Natural killer cell (primary cell): ENCODE results near the gene ARV1. TPM values are rescaled to one million over a fixed set of nuclear protein-coding genes. Genes with fewer than 3 reads are reported as not detected.

Experiments used
- ATAC-seq, 3 donors: fragments of 150-1000 bp in 2 of 3; fragments of 200-7000 bp in 1 of 3; cut with Tn5 transposase; 1 replicate in 1 of 3; 2 replicates in 2 of 3; pipeline ENCODE4 v1.10.0; 2021; ENCODE audit warnings: mild to moderate bottlenecking in 2 of 3, moderate library complexity in 2 of 3
- DNase-seq, 2 donors: peaks; one replicate each; pipeline versions ENCODE4 v3.0.0 to v3.0.0-alpha.2; 2013 to 2021; ENCODE audit warnings: mixed read lengths in 1 of 2
- H3K27ac ChIP-seq: one replicate; pipeline ENCODE4 v1.5.1; 2013; ENCODE audit warnings: mild to moderate bottlenecking, low read length
- H3K27me3 ChIP-seq: one replicate; pipeline ENCODE4 v1.6.1; 2013; ENCODE audit warnings: low read length; ENCODE audit not compliant: control insufficient read depth, insufficient read depth
- H3K36me3 ChIP-seq: one replicate; pipeline ENCODE4 v1.6.1; 2013; ENCODE audit warnings: low read length; ENCODE audit not compliant: control insufficient read depth, insufficient read depth
- H3K4me1 ChIP-seq: one replicate; pipeline ENCODE4 v1.6.1; 2013; ENCODE audit warnings: low read length; ENCODE audit not compliant: control insufficient read depth, insufficient read depth
- H3K4me3 ChIP-seq: one replicate; pipeline ENCODE4 v1.5.1; 2013; ENCODE audit warnings: low read length
- H3K9me3 ChIP-seq: one replicate; pipeline ENCODE4 v1.6.1; 2013; ENCODE audit warnings: low read length; ENCODE audit not compliant: control insufficient read depth, insufficient read depth
- H3K27ac Mint-ChIP-seq, 2 donors: one replicate each; pipeline ENCODE4 v1.8.0; 2022; ENCODE audit warnings: mild to moderate bottlenecking in 2 of 2, mixed read lengths in 2 of 2, moderate library complexity in 1 of 2
- H3K27me3 Mint-ChIP-seq, 2 donors: one replicate each; pipeline ENCODE4 v1.8.0; 2022; ENCODE audit warnings: low read depth in 2 of 2, mixed read lengths in 2 of 2
- H3K36me3 Mint-ChIP-seq: one replicate; pipeline ENCODE4 v1.8.0; 2022; ENCODE audit warnings: mixed read lengths
- H3K4me1 Mint-ChIP-seq, 2 donors: one replicate each; pipeline ENCODE4 v1.8.0; 2022; ENCODE audit warnings: mixed read lengths in 2 of 2
- H3K4me3 Mint-ChIP-seq: one replicate; pipeline ENCODE4 v1.8.0; 2022; ENCODE audit warnings: mild to moderate bottlenecking, moderate library complexity, mixed read lengths
- H3K9me3 Mint-ChIP-seq, 2 donors: one replicate each; pipeline ENCODE4 v1.8.0; 2022; ENCODE audit warnings: mixed read lengths in 2 of 2
- CTCF ChIP-seq: fragments of 200-600 bp; IDR thresholded peaks from one replicate; pipeline ENCODE4 v1.8.0; 2022; ENCODE audit warnings: antibody characterized with exemption
- whole genome bisulfite sequencing: methylation state at CpG from one replicate; pipeline ENCODE4 v1.1.7; 2013; ENCODE audit warnings: missing lambda C conversion rate; ENCODE audit not compliant: insufficient coverage; 5-methylcytosine and 5-hydroxymethylcytosine counted together
- intact Hi-C: fragments of 100-400 bp; cut with micrococcal nuclease; formaldehyde crosslinking; loops from one replicate; pipeline ENCODE4 v1.14.2; 2022
- total RNA-seq, 4 donors: library from RNA; stranded (reverse); fragments of 120-200 nt in 1 of 4; gene quantifications; one replicate each; pipeline versions ENCODE4 v1.2.3 to v1.2.4, GENCODE V29; 2013 to 2022

Gene ARV1
- total RNA-seq, 3 donors from 2014 or later (not counting 1 experiment from before 2014, with no cell fraction given): 7.2 to 7.6 (median 7.3) TPM

DNA sequence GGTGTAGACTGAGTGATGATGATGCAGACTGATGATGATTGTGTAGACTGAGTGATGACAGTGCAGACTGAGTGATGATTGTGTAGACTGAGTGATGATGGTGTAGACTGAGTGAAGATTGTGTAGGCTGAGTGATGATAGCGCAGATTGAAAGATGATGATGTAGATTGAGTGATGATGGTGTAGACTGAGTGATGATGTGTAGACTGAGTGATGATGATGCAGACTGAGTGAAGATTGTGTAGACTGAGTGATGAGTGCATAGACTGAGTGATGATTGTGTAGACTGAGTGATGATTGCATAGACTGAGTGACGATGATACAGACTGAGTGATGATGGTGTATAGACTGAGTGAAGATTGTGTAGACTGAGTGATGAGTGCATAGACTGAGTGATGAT lies 32.5 kb downstream of the ARV1 start:
- ATAC-seq: peak in 1 of 3 donors; percentile 44
- no peak overlapping the region for H3K4me3 ChIP-seq
- H3K9me3 Mint-ChIP-seq: no peaks in the 10 kb centered on the region
- no peak for TF ChIP-seq CTCF
- no peaks in the 10 kb centered on the region for H3K27me3 ChIP-seq
- intact Hi-C loops: no loop called here
- no peak for DNase-seq
- no peak overlapping the region for H3K4me3 Mint-ChIP-seq
- no peaks in the 10 kb centered on the region for H3K9me3 ChIP-seq
- H3K4me1 ChIP-seq: no peaks in the 10 kb centered on the region
- H3K36me3 ChIP-seq: no peaks in the 10 kb centered on the region
- WGBS: 95% methylated on average over 2 of the region's 2 CpGs
- no peak overlapping the region for H3K27ac ChIP-seq
- no peaks in the 10 kb centered on the region for H3K27me3 Mint-ChIP-seq
- H3K27ac Mint-ChIP-seq: no peak overlapping the region
- peaks cover 3% of the 10 kb centered on the region for H3K36me3 Mint-ChIP-seq
- H3K4me1 Mint-ChIP-seq: no peaks in the 10 kb centered on the region

GRCh38 chr1:231011963-231012362 lies 33.1 kb downstream of the ARV1 start:
- Histone ChIP-seq H3K4me1 (no peaks in the 10 kb centered on the region), H3K27me3 (no peaks in the 10 kb centered on the region), H3K4me3 (no peak overlapping the region), H3K9me3 (no peaks in the 10 kb centered on the region), H3K27ac (no peak overlapping the region), H3K36me3 (no peaks in the 10 kb centered on the region)
- intact Hi-C loops: no loop called here
- H3K9me3 Mint-ChIP-seq: no peaks in the 10 kb centered on the region
- H3K27me3 Mint-ChIP-seq: no peaks in the 10 kb centered on the region
- 91% methylated on average over 5 of the region's 5 CpGs for WGBS
- DNase-seq (no peak), ATAC-seq (no peak)
- H3K4me3 Mint-ChIP-seq: no peak overlapping the region
- TF ChIP-seq CTCF: no peak
- H3K4me1 Mint-ChIP-seq: no peaks in the 10 kb centered on the region
- no peak overlapping the region for H3K27ac Mint-ChIP-seq
- H3K36me3 Mint-ChIP-seq: no peaks in the 10 kb centered on the region

DNA sequence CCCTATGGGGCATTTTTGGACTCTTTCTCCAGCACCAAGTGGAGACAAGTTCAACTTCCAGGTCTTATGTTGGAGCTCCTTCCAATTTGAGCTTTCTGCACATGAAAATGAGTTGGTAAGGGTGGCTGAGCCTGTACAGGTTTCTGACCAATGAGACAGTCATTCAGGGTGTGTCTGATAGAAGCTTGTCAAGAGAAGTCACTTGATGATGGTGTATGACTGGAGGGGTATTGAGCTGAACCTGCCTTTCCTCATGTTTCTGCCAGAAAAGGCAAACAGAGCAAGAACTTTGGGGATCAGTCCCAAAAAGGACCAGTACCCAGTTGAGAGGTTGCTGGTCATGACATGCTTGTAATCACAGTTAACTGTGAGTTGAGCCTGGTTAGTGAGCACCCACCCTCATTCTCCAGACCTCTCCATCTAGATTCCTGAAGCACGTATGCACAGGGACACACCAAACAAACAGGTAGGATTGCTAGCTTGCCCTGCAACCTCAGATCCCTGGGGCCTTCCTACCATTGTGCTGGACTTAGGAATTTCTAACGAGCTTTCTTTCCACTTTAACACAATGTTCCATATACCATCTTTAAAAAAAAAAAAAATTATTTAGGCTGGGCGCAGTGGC lies 34.6 kb downstream of the ARV1 start:
- H3K4me1 ChIP-seq: no peaks in the 10 kb centered on the region
- no peak overlapping the region for H3K27ac ChIP-seq
- no peak for ATAC-seq
- 92% methylated on average over 3 of the region's 3 CpGs for WGBS
- Mint-ChIP-seq H3K4me1 (no peaks in the 10 kb centered on the region), H3K4me3 (no peak overlapping the region), H3K36me3 (no peaks in the 10 kb centered on the region), H3K9me3 (no peaks in the 10 kb centered on the region), H3K27me3 (no peaks in the 10 kb centered on the region), H3K27ac (no peak overlapping the region)
- no peak for DNase-seq
- intact Hi-C loops: no loop called here
- H3K9me3 ChIP-seq: no peaks in the 10 kb centered on the region
- H3K4me3 ChIP-seq: no peak overlapping the region
- H3K27me3 ChIP-seq: no peaks in the 10 kb centered on the region
- no peaks in the 10 kb centered on the region for H3K36me3 ChIP-seq
- TF ChIP-seq CTCF: no peak

- H3K4me1 ChIP-seq: peaks cover 4% of the 10 kb centered on the region
- no peaks in the 10 kb centered on the region for H3K36me3 ChIP-seq
- no peaks in the 10 kb centered on the region for H3K27me3 ChIP-seq
- ATAC-seq: no peak
- no peak overlapping the region for H3K4me3 ChIP-seq
- no peaks in the 10 kb centered on the region for H3K9me3 Mint-ChIP-seq
- peaks cover 0 to 8% of the 10 kb centered on the region in 2 donors for H3K4me1 Mint-ChIP-seq
- no peaks in the 10 kb centered on the region for H3K36me3 Mint-ChIP-seq
- TF ChIP-seq CTCF: no peak
- no peak for DNase-seq
- H3K27ac ChIP-seq: no peak overlapping the region
- no peaks in the 10 kb centered on the region for H3K27me3 Mint-ChIP-seq
- WGBS: 96% methylated on average over 4 of the region's 6 CpGs
- intact Hi-C loops: no loop called here
- H3K9me3 ChIP-seq: no peaks in the 10 kb centered on the region
- no peak overlapping the region for H3K27ac Mint-ChIP-seq
- no peak overlapping the region for H3K4me3 Mint-ChIP-seq
These were observed 37.3 kb downstream of the ARV1 start for GRCh38 chr1:231016234-231016633.
